ENCODE measurements around the gene PRKCSH.

PRKCSH gene

GRCh38 chr19:11414544-11414943, 20.9 kb upstream of the PRKCSH start:
- TF ChIP-seq CTCF (IDR thresholded peaks at IDR 0.05; ENCODE audit: extremely low read depth, missing control alignments), result no peak
- no peak for DNase-seq (ENCODE audit: low spot score)

- no peak for DNase-seq (ENCODE audit: low spot score)
- no peak for TF ChIP-seq CTCF (IDR thresholded peaks at IDR 0.05; ENCODE audit: extremely low read depth, missing control alignments)
Observed at GRCh38 chr19:11416346-11417052, 18.9 kb upstream of the PRKCSH start.

- no peak for TF ChIP-seq CTCF (IDR thresholded peaks at IDR 0.05; ENCODE audit: extremely low read depth, missing control alignments)
- DNase-seq (ENCODE audit: low spot score), result no peak
Observed at GRCh38 chr19:11418094-11418548, 17.3 kb upstream of the PRKCSH start.

GRCh38 chr19:11418549-11419506, 16.6 kb upstream of the PRKCSH start, which contains the start of gene RGL3:
TSS of gene RGL3 (minus strand) at chr19:11419314. CDS start at chr19:11419278, 36 bp downstream.
- TF ChIP-seq CTCF (IDR thresholded peaks at IDR 0.05; ENCODE audit: extremely low read depth, missing control alignments), result no peak
- DNase-seq (ENCODE audit: low spot score), result no peak

- DNase-seq (ENCODE audit: low spot score), result peak; percentile 72
- TF ChIP-seq CTCF (IDR thresholded peaks at IDR 0.05; ENCODE audit: extremely low read depth, missing control alignments), result no peak
Observed at GRCh38 chr19:11420429-11421370, 14.7 kb upstream of the PRKCSH start.

GRCh38 chr19:11421371-11422098, 13.9 kb upstream of the PRKCSH start:
- DNase-seq (ENCODE audit: low spot score), result peak; percentile 88
- TF ChIP-seq CTCF (IDR thresholded peaks at IDR 0.05; ENCODE audit: extremely low read depth, missing control alignments), result no peak

Measured in GM20000 (cell line).